Hepatocyte (in vitro differentiated cells): ENCODE results near the gene KLLN.

Experiments used
- EZH2 ChIP-seq: fragments of 200-600 bp; sonication (generic); IDR thresholded peaks from 2 replicates; pipeline ENCODE4 v1.6.1; 2016; ENCODE audit warnings: antibody characterized with exemption, mild to moderate bottlenecking, borderline replicate concordance
- EZH2phosphoT487 ChIP-seq: fragments of 200-600 bp; sonication (generic); IDR thresholded peaks from one replicate; pipeline ENCODE4 v1.6.1; 2018; ENCODE audit warnings: antibody characterized with exemption, mild to moderate bottlenecking, low read depth, moderate library complexity; ENCODE audit not compliant: unreplicated experiment, severe bottlenecking
- TF ChIP-seq, protein P1 (sequence below): fragments of 200-600 bp; sonication (generic); IDR thresholded peaks from 2 replicates; pipeline ENCODE4 v1.5.1; 2016; ENCODE audit warnings: antibody characterized with exemption, mild to moderate bottlenecking; ENCODE audit not compliant: poor library complexity

- TF ChIP-seq, protein P1, sequence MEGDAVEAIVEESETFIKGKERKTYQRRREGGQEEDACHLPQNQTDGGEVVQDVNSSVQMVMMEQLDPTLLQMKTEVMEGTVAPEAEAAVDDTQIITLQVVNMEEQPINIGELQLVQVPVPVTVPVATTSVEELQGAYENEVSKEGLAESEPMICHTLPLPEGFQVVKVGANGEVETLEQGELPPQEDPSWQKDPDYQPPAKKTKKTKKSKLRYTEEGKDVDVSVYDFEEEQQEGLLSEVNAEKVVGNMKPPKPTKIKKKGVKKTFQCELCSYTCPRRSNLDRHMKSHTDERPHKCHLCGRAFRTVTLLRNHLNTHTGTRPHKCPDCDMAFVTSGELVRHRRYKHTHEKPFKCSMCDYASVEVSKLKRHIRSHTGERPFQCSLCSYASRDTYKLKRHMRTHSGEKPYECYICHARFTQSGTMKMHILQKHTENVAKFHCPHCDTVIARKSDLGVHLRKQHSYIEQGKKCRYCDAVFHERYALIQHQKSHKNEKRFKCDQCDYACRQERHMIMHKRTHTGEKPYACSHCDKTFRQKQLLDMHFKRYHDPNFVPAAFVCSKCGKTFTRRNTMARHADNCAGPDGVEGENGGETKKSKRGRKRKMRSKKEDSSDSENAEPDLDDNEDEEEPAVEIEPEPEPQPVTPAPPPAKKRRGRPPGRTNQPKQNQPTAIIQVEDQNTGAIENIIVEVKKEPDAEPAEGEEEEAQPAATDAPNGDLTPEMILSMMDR: no peak
- TF ChIP-seq EZH2: no peak
- no peak for TF ChIP-seq EZH2phosphoT487
Observed at GRCh38 chr10:87847550-87847949, 15.8 kb downstream of the KLLN start.
